ENCODE results near the gene PIGX. TPM values are rescaled to one million over a fixed set of nuclear protein-coding genes. Genes with fewer than 3 reads are reported as not detected.

The PIGX gene
- total RNA-seq, 4 donors from 2014 or later = 13.0 to 19.4 (median 15.6) TPM

DNA sequence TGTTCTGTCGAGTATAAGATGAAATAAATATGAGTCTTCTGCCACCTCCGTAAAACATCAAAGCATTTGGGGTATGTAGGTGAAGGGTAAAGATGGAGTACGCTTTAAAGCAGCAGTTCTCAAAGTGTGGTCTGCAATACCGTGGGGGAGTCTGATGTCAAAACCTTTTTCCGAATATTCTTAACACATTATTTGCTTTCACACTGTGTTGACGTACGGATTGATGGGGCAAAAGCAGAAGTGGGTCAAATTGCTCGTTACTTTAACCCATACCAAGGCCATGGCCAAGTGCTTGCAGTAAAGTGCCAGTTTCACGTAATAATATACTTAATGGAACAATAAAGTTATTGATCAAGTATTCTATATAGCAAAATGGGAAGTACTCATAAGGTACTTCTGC, 63.8 kb downstream of the PIGX start:
- TF ChIP-seq, protein P1, sequence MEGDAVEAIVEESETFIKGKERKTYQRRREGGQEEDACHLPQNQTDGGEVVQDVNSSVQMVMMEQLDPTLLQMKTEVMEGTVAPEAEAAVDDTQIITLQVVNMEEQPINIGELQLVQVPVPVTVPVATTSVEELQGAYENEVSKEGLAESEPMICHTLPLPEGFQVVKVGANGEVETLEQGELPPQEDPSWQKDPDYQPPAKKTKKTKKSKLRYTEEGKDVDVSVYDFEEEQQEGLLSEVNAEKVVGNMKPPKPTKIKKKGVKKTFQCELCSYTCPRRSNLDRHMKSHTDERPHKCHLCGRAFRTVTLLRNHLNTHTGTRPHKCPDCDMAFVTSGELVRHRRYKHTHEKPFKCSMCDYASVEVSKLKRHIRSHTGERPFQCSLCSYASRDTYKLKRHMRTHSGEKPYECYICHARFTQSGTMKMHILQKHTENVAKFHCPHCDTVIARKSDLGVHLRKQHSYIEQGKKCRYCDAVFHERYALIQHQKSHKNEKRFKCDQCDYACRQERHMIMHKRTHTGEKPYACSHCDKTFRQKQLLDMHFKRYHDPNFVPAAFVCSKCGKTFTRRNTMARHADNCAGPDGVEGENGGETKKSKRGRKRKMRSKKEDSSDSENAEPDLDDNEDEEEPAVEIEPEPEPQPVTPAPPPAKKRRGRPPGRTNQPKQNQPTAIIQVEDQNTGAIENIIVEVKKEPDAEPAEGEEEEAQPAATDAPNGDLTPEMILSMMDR (IDR thresholded peaks at IDR 0.05) = no peak
- ATAC-seq (ENCODE audit: low FRiP score) (no peak), DNase-seq (ENCODE audit: low spot score) (no peak)

DNA sequence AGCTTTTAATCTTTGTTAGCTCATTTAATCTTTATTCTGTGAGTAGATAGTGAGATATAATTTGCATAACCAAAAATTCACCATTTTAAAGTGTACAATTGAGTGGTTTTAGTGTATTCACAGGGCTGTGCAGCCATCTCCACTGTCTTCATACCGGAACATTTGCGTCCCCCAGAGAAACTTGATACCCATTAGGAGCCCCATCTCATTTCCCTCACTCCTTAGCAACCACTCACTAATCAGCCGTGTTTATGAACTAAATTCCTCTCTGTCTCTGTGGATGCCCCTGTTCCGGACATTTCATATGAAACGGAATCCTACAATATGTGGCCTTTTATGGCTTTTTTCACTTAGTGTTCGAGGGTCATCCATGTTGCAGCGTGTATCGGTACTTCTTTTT, 65.7 kb downstream of the PIGX start:
- ATAC-seq (ENCODE audit: low FRiP score) (no peak), DNase-seq (ENCODE audit: low spot score) (no peak)
- TF ChIP-seq, protein P1 (IDR thresholded peaks at IDR 0.05) = no peak

DNA sequence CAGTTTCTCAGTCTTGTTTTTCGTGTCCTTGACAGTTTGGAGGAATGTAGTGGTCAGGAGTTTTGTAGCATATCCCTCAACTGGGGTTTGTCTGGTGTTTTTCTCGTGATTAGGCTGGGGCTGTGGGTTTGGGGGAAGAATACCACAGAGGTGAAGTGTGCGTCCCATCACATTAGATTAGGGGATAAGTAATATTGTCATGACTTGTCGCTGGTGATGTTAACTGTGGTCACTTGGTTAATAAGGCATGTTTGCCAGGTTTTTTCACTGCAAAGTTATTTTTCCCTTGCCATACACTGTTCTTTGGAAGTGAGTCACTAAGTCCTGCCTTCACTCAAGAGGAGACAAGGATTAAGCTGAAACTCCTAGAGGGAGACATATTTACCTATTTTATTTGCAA, 66.6 kb downstream of the PIGX start:
- ATAC-seq (ENCODE audit: low FRiP score) (no peak), DNase-seq (ENCODE audit: low spot score) (no peak)
- TF ChIP-seq, protein P1 (IDR thresholded peaks at IDR 0.05) = no peak

DNA sequence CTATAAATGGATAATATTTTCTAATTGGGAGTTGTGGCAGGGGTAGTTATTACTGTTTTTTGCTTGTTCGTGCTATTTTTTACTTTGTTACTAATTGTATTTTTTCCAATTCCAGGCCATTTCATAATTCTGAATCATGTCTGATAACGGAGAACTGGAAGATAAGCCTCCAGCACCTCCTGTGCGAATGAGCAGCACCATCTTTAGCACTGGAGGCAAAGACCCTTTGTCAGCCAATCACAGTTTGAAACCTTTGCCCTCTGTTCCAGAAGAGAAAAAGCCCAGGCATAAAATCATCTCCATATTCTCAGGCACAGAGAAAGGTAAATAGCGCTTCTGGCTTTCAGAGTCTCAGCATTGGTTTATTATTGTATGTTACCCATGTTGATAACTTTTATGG, 70.3 kb downstream of the PIGX start:
- TF ChIP-seq, protein P1 (IDR thresholded peaks at IDR 0.05) = no peak
- no peak for ATAC-seq (ENCODE audit: low FRiP score)
- no peak for DNase-seq (ENCODE audit: low spot score)

Small RNA genes within 50 kb of the gene (small RNA-seq; reads per million reads assigned to genes)
- gene RNU4-89P = not detected
- gene RNU6-42P = not detected
- not detected for gene RNU6-646P

Other genes starting within 250 kb of the PIGX start
- gene RNF168, start 208.6 kb upstream of the PIGX start, total RNA-seq = 10 to 100 TPM; 18.5 to 34.5 (median 20.2) TPM
- gene SMCO1, start 197.0 kb upstream of the PIGX start, total RNA-seq = not detected
- 1 to 10 TPM; 2.4 to 5.6 (median 3.5) TPM for gene WDR53, start 143.8 kb upstream of the PIGX start, total RNA-seq
- gene FBXO45, start 143.7 kb upstream of the PIGX start, total RNA-seq = 10 to 100 TPM in 1 of 4 donors, 1 to 10 TPM in 3; 7.0 to 11.3 (median 7.1) TPM
- gene NRROS, start 72.7 kb upstream of the PIGX start, total RNA-seq = 10 to 100 TPM in 3 of 4 donors, 1 to 10 TPM in 1; 4.3 to 21.0 (median 19.4) TPM
- gene CEP19, start 127 bp upstream of the PIGX start, total RNA-seq = 1 to 10 TPM in 2 of 4 donors, under 1 TPM in 2; 0.94 to 2.5 (median 1.2) TPM
- gene PAK2, start 27.5 kb downstream of the PIGX start, total RNA-seq = 100 to 1,000 TPM in 1 of 4 donors, 10 to 100 TPM in 3; 50.3 to 108 (median 81.0) TPM
- gene SENP5, start 155.5 kb downstream of the PIGX start, total RNA-seq = 10 to 100 TPM; 31.3 to 69.9 (median 41.3) TPM
- gene NCBP2, start 230.2 kb downstream of the PIGX start, total RNA-seq = 10 to 100 TPM; 33.3 to 63.3 (median 39.9) TPM

Measured in omental fat pad (tissue), 4 donors.